PC-9 (cell line): ENCODE results near the gene SEPTIN11. TPM values are rescaled to one million over a fixed set of nuclear protein-coding genes. Genes with fewer than 3 reads are reported as not detected.

Experiments used
- BruUV-seq: library from RNA; stranded (reverse); fragments of 400-500 nt; replicated peaks from 2 replicates; lab custom pipeline; 2021; lab: Mats Ljungman, UMichigan
- CTCF ChIA-PET: fragments of 300-600 bp; sonication (Branson Sonifier 250); formaldehyde crosslinking; loops from one replicate; lab custom pipeline; 2022; ENCODE audit warnings: antibody characterized with exemption; lab: Charles Lee
- POLR2A ChIA-PET: fragments of 300-600 bp; sonication (Branson Sonifier 250); formaldehyde crosslinking; loops from one replicate; lab custom pipeline; 2022; ENCODE audit warnings: antibody characterized with exemption; ENCODE audit not compliant: unreplicated experiment; lab: Charles Lee
- DNase-seq, 2 experiments: peaks; one replicate each; pipeline versions ENCODE4 v3.0.0 to v3.0.0-alpha.2; 2015 to 2022; ENCODE audit warnings: mixed read lengths in 1 of 2
- H2AFZ ChIP-seq: fragments of 200-600 bp; sonication (generic); 2 replicates; pipeline ENCODE4 v1.8.1; 2017; ENCODE audit warnings: antibody characterized with exemption
- H3F3A ChIP-seq: fragments of 200-600 bp; sonication (generic); 2 replicates; pipeline ENCODE4 v1.8.1; 2017; ENCODE audit warnings: antibody characterized with exemption, mild to moderate bottlenecking, low read depth; ENCODE audit not compliant: insufficient read depth
- H3K27ac ChIP-seq: fragments of 200-600 bp; sonication (generic); 2 replicates; pipeline ENCODE4 v1.6.1; 2016; ENCODE audit warnings: mixed run types
- H3K27me3 ChIP-seq: fragments of 200-600 bp; sonication (generic); 2 replicates; pipeline ENCODE4 v1.6.1; 2016; ENCODE audit warnings: low read depth, mixed run types; ENCODE audit not compliant: insufficient read depth
- H3K36me3 ChIP-seq: fragments of 200-600 bp; sonication (generic); 2 replicates; pipeline ENCODE4 v1.6.1; 2016; ENCODE audit warnings: low read depth, mixed run types
- H3K4me1 ChIP-seq: fragments of 200-600 bp; sonication (generic); replicated peaks from 2 replicates; pipeline ENCODE4 v1.6.1; 2016; ENCODE audit warnings: mixed run types; ENCODE audit not compliant: insufficient read depth
- H3K4me2 ChIP-seq: fragments of 200-600 bp; sonication (generic); 2 replicates; pipeline ENCODE4 v1.6.1; 2017; ENCODE audit warnings: mixed run types
- H3K4me3 ChIP-seq: fragments of 200-600 bp; sonication (generic); 2 replicates; pipeline ENCODE4 v1.6.1; 2016; ENCODE audit warnings: mixed run types
- H3K79me2 ChIP-seq: fragments of 200-600 bp; sonication (generic); 2 replicates; pipeline ENCODE4 v1.6.1; 2017; ENCODE audit warnings: low read depth, mixed run types
- H3K9me2 ChIP-seq: fragments of 200-600 bp; sonication (generic); 2 replicates; pipeline ENCODE4 v1.8.1; 2017; ENCODE audit warnings: mild to moderate bottlenecking; ENCODE audit not compliant: insufficient read depth
- H3K9me3 ChIP-seq: fragments of 200-600 bp; sonication (generic); 2 replicates; pipeline ENCODE4 v1.8.1; 2016; ENCODE audit warnings: low read depth; ENCODE audit not compliant: insufficient read depth
- H4K20me1 ChIP-seq: fragments of 200-600 bp; sonication (generic); 2 replicates; pipeline ENCODE4 v1.8.1; 2017; ENCODE audit not compliant: insufficient read depth
- EZH2 ChIP-seq: fragments of 200-600 bp; sonication (generic); IDR thresholded peaks from 2 replicates; pipeline ENCODE4 v1.8.0; 2017; ENCODE audit warnings: antibody characterized with exemption, low read depth
- intact Hi-C: fragments of 100-400 bp; cut with micrococcal nuclease; formaldehyde crosslinking; loops from one replicate; pipeline ENCODE4 v1.10.0; 2022; ENCODE audit not compliant: unreplicated experiment
- total RNA-seq: library from RNA; stranded (reverse); gene quantifications from 2 replicates; pipeline ENCODE4 v1.2.3, GENCODE V29; 2021
- TF ChIP-seq, protein P1 (sequence below): fragments of 200-600 bp; sonication (generic); conservative IDR thresholded peaks from 2 replicates; pipeline ENCODE4 v1.6.1; 2017; ENCODE audit warnings: mixed run types, antibody characterized with exemption, mild to moderate bottlenecking, moderate library complexity

SEPTIN11 gene
- total RNA-seq, 1 experiment from 2014 or later = 48.1 TPM

DNA sequence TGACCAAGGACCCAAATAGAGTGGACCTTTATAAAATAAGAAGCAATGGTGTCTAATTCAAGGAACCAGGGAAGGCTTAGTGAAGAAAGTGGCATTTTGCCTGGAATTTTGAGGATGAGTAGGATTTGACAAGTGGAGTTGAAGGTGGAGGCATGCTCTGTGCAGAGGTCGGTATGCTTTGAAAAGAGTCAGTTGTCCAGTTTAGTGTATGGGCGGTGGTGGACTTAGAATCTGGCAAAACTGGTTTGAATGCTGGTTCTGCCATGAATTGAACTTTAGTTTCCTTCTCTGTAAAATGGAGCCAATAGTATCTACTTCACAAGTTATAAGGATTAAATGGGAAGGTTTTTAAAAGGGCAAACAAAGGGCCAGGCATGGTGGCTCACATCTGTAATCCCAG is 29.7 kb downstream of the SEPTIN11 start:
- H3K4me3 ChIP-seq = no peak overlapping the region
- ChIA-PET POLR2A (no interaction called here), CTCF (no interaction called here)
- H3K9me2 ChIP-seq = no peaks in the 10 kb centered on the region
- H3K36me3 ChIP-seq = no peaks in the 10 kb centered on the region
- no peaks in the 10 kb centered on the region for H3K9me3 ChIP-seq
- TF ChIP-seq, protein P1, sequence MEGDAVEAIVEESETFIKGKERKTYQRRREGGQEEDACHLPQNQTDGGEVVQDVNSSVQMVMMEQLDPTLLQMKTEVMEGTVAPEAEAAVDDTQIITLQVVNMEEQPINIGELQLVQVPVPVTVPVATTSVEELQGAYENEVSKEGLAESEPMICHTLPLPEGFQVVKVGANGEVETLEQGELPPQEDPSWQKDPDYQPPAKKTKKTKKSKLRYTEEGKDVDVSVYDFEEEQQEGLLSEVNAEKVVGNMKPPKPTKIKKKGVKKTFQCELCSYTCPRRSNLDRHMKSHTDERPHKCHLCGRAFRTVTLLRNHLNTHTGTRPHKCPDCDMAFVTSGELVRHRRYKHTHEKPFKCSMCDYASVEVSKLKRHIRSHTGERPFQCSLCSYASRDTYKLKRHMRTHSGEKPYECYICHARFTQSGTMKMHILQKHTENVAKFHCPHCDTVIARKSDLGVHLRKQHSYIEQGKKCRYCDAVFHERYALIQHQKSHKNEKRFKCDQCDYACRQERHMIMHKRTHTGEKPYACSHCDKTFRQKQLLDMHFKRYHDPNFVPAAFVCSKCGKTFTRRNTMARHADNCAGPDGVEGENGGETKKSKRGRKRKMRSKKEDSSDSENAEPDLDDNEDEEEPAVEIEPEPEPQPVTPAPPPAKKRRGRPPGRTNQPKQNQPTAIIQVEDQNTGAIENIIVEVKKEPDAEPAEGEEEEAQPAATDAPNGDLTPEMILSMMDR = no peak
- TF ChIP-seq EZH2 = no peak
- H3F3A ChIP-seq = peaks cover 10% of the 10 kb centered on the region; the same call in 1 of the 2 replicates
- peaks cover 19% of the 10 kb centered on the region; the same call in 1 of the 2 replicates for H3K79me2 ChIP-seq
- H3K4me2 ChIP-seq = peak overlapping the region; percentile 19; the same call in 1 of the 2 replicates
- DNase-seq = no peak
- no TSS peak for BruUV-seq
- H4K20me1 ChIP-seq = no peaks in the 10 kb centered on the region
- no peak overlapping the region for H2AFZ ChIP-seq
- H3K27ac ChIP-seq = no peak overlapping the region
- intact Hi-C loops = no loop called here
- no peaks in the 10 kb centered on the region for H3K27me3 ChIP-seq
- peaks cover 41% of the 10 kb centered on the region for H3K4me1 ChIP-seq

DNA sequence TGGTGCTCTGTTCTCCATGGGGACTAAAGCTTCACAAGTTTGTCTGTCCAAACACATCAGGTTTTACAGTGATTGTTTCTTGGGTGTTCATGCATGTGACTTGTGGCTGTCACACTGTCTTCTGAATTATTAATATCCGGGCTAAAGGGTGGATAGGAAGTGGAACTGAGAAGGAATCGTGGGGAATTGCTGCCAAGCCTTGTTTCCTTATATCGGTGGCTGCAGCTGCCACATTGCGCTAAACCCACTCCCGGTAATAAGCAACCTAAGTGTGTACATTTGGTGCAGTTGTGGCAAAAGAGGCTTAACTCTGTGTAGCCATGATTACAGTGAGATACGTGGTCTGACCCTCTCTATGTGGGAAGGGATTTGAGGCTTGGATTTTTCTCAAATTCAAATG is 30.7 kb downstream of the SEPTIN11 start:
- TF ChIP-seq EZH2 = no peak
- TF ChIP-seq, protein P1 = no peak
- no peaks in the 10 kb centered on the region for H4K20me1 ChIP-seq
- intact Hi-C loops = no loop called here
- no peak overlapping the region for H3K4me3 ChIP-seq
- H3K27ac ChIP-seq = no peak overlapping the region
- H2AFZ ChIP-seq = no peak overlapping the region
- peaks cover 19% of the 10 kb centered on the region; the same call in 1 of the 2 replicates for H3K79me2 ChIP-seq
- DNase-seq = no peak
- no peaks in the 10 kb centered on the region for H3K9me2 ChIP-seq
- no peaks in the 10 kb centered on the region for H3K27me3 ChIP-seq
- peaks cover 41% of the 10 kb centered on the region for H3K4me1 ChIP-seq
- ChIA-PET CTCF (no interaction called here), POLR2A (no interaction called here)
- H3K9me3 ChIP-seq = no peaks in the 10 kb centered on the region
- no peaks in the 10 kb centered on the region for H3K36me3 ChIP-seq
- no peak overlapping the region for H3K4me2 ChIP-seq
- no TSS peak for BruUV-seq
- H3F3A ChIP-seq = peaks cover 10% of the 10 kb centered on the region; the same call in 1 of the 2 replicates

DNA sequence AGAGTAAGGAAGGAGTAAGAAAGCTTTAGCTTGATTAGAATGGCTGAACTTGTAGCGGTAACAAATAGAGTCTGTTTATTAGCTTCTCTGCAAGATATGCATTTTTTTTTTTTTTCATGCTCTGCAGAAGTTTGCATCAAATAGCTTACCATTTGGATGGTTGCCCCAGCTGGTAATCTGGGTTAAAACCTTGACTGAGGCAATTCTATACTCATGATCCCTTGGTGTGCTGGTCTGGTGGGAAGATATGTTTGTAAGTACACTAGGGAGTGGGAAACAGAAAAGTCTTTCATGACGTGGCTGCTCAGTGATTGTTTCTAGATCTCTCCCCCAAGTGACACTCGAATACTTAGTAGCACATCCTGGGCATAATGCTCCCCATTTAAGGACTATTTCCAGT is 32.1 kb downstream of the SEPTIN11 start:
- Histone ChIP-seq H3K4me2 (no peak overlapping the region), H3K36me3 (no peaks in the 10 kb centered on the region), H4K20me1 (no peaks in the 10 kb centered on the region), H3K9me2 (no peaks in the 10 kb centered on the region), H3K4me3 (no peak overlapping the region), H3F3A (peaks cover 10% of the 10 kb centered on the region; the same call in 1 of the 2 replicates), H3K4me1 (peaks cover 40% of the 10 kb centered on the region), H3K79me2 (peaks cover 19% of the 10 kb centered on the region; the same call in 1 of the 2 replicates), H2AFZ (no peak overlapping the region), H3K27ac (no peak overlapping the region), H3K9me3 (no peaks in the 10 kb centered on the region), H3K27me3 (no peaks in the 10 kb centered on the region)
- CTCF ChIA-PET = interaction anchor here (0.7 kb wide), 1 partner anchor 477 kb away, joined by 3 read pairs; no protein-coding TSS in a partner anchor
- no peak for DNase-seq
- TF ChIP-seq EZH2 = no peak
- TF ChIP-seq, protein P1 = no peak
- intact Hi-C loops = no loop called here
- POLR2A ChIA-PET = no interaction called here
- no TSS peak for BruUV-seq
